GM19324 (cell line): ENCODE data around the gene LY6G5B.

Source experiments
- ATAC-seq: cut with Tn5 transposase; IDR thresholded peaks from one replicate; pipeline ENCODE4 v1.9.1; 2021; ENCODE audit warnings: mild to moderate bottlenecking, moderate library complexity; ENCODE audit not compliant: unreplicated experiment, low FRiP score

The LY6G5B gene

DNA sequence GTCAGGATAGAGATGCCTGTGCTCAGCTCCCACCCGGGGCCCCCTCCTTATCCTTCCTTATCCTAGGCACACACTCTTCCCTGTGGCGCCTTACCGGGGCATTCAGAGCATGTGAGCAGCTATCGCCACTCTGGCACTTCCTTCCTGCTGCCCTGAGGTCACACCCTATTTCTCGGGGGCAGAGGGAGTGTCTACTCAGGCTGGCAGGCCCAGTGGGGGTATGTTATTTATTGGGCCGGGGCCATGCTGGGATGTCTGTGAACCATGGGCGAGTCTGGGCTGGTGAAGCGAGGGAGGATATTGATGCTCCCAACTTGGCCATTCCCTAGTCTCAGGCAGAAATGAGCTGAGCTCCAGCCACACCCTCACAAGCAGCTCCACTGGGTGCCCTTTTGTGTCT, 41.5 kb downstream of the LY6G5B start:
- ATAC-seq, result no peak

DNA sequence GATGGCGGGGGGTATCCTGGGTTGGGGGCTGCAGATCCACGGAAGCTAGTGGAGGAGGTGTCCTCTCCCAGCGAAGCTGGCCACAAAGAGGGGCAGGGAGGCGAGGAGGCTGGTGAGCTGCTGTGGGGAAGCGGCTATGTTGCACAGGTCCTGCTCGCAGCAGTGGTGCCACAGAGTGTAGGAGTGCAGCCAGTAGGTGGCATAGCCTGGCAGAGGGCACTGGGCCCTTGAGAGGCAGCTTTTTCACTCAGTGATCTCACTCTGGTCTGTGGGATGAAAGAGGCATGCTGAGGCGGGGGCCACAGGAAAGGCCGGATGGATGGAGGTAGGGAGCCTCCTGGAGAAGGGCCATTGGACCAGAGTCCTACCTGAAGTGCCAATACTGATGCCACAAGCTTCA, 42.5 kb downstream of the LY6G5B start:
- ATAC-seq, result no peak

DNA sequence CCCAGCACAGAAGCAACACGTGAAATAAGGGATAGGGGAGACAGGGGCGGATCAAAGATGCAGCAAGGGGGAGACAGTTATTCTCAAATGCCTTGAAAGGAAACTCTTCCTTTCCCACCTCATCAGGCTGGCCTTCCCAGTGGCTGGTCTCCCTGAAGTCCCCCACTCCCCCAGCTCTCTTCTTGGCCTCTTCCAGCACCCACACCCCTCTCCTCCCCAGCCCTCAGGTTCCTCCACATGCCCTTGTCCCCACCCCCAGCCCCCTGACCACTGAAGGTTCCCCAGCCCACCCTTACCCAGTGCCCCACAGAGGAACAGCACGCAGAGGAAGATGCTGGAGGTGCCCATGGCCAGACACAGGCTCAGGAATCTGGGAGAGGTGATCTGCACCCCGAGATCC, 43.7 kb downstream of the LY6G5B start:
- no peak for ATAC-seq

DNA sequence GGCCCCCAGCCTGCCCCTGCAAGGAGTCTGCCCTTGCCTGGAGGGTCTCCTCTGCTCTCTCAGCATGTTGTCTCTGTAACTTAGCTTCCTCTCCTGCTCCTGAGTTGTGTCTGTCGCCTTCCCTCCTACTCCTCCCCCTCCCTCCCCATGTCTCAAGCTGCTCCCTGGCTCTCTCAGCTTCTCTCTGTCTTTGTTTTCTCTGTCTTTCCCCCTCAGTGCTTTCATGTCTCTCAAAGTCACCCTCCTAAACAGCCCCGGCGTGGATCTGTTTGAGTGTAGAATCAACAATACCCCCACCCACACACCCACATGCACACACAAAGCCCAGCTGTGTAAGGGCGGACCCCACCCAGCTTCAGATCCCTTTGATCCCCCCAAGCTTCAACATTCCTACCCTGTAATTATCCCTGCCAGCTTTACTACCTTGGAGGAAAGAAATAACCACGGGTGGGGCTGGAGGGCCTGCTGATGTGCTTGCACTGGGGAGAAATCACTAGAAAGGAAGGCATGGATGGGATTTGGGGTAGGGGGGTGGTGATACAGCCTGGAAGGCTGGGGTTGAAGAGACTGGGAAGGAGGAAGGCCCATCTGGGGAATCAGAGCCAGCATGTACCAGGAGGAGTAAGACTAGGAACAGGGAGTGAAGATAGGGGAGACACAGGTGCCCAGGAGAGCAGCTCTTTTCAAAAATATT, 44.4 kb downstream of the LY6G5B start:
- no peak for ATAC-seq

DNA sequence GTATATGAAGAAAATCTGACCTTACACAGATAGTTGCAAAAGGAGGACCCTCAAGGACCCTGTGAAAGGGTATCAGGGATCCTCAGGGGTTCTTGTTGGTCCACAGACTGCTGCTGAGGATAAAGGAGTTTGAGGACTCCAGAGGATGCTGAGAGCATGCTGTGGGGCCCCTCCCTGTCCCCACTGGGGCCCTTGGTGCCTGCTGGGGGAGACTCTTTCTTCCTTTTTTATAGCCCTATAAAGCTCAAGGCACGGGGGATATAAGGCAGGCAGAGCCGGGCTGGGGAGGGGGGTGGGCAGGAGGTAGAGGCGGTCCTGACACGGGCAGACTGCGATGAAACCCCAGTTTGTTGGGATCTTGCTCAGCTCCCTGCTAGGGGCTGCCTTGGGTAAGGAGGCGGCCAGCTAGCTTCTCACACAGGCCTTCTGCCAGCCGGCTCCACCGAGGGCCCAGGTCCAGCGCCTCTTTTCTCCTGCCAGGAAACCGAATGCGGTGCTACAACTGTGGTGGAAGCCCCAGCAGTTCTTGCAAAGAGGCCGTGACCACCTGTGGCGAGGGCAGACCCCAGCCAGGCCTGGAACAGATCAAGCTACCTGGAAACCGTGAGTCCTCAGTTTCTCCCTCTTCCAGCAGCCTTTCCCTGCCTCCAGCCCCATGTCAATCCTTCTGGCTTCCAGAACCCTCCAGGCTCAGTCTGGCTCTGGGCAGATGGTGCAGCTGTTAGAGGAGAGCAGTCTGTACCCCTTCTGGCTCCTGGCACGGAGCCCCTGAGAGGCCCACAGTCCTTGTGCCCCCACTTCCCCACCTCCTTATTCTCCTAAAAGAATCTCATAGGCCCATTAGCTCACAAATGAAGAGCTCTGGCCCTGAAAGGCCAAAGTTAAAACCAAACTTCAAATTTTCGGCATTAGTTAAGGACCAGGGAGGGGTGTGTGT, 45.5 kb downstream of the LY6G5B start, which contains the start of gene LY6G6D:
TSS of gene LY6G6D (plus strand) at position 327 of the 937 bp plus-strand sequence. CDS start at position 335, 8 bp downstream.
- no peak for ATAC-seq

DNA sequence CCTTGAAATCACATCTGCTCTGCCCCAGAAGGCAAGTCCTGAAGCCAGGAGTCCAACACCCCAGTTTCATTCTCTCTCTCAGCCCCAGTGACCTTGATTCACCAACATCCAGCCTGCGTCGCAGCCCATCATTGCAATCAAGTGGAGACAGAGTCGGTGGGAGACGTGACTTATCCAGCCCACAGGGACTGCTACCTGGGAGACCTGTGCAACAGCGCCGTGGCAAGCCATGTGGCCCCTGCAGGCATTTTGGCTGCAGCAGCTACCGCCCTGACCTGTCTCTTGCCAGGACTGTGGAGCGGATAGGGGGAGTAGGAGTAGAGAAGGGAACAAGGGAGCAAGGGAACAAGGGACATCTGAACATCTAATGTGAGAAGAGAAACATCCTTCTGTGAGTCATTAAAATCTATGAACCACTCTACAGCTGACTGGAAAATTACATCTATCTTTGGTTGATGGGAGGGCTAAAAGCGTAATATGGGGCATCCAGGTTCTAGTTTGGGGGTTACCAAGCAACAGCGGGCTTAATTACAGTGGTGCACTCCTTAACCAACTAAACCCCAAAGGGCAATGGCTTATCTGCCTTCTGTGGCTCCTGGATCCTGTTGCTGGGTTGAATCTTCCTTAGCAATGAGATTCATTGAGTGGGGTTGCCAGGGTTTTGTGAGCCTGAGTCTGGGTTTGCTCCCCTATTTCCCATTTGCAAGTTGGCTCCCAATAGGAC, 47.9 kb downstream of the LY6G5B start:
- ATAC-seq, result no peak

DNA sequence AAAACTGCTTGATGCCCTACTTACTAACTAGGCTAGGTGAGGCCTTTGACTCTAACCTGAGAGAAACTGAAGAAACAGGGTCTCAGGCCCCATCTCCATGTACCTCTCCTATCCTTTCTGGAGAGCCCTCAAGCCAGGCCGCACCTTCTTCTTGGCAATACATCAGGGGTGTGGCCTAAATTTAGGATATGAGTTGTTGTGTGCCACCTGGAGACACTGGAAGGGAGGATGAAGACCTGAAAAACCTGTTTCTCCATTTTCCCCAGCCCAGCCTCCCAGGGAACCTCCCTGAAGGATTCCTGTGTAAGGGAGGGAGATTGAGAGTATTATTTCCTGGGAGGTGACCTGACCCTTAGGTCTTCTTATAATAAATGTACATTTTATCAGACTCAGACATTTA, 48.5 kb downstream of the LY6G5B start:
- ATAC-seq, result no peak

DNA sequence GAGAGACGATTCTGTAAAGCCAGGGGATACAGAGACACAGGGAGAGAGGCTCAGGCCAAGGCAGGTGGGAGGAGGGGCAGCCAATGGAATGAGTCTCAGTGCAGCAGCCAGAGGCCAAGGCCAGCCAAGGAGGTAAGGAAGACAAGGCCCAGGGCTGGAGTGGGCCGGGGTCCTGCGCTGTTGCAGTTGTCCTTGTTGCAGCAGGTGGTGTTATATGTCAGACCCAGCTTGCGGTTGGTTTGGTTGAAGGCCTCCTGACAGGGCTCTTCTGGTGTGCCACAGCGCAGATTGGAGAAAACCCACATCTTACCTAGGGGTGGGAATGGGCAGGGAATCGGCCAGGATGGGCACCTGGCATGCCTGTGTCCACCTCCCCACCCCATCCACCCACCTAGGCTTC, 49.2 kb downstream of the LY6G5B start:
- ATAC-seq, result no peak

DNA sequence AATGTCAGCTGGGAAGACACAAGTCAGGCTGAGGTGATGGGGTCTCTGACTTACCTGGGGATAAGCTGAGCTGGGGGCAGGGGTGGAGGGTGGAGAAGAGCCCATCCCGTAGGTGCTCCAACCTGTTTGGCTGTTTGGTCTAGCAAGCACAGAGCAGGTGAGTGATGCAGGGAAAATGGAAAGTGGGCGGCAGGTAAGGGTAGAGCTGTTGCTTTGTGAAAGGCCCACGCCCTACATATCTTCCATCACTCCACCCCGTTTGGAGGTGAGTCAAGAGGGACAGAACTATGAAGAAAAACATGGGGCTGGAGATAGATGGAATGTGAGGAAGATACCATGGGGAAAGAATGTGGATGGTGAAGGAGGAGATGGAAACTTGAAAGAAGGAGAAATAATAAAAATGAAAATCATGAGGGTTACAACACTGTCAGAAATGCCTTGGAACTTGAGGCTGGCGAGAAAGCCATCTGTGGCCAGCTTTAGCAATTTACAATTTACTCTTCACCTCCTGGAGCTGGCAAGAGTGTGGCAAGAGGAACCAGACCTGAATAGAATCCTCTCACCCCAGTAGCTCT, 50.5 kb downstream of the LY6G5B start:
- no peak for ATAC-seq

DNA sequence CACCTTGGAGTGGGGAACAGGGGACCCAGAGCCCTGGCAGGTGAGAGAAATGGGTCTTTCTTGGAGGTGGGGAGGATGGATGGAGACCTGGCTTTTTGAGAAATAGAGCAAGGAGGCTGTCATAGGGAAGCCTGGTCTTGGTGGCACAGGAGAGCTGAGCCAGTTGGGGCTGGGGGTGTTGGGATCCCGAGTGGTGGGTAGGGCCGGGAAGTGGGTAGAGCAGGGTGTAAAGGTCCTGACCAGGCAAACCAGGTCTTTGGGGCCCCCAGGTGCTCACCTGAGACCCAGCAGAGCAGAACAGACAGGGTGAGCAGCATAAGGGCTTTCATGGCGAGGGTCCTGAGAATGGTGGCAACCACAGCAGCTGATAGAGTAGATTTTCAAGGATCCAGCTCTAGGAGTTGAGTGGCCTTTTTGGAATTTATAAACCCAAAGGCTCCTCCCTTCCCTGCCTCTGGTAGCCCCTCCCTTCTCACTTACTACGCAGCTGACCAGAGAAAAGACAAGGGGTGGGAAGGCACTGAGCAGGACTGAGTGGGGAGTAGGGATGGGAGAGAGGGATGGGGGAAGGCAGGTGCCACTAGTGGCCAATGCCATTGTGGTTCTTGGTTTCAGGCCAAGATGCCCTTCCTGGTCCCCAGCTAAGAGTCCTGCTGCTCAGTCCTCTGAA, 51.7 kb downstream of the LY6G5B start, which contains the start of gene LY6G6C:
TSS of gene LY6G6C (minus strand) at position 396 of the 670 bp plus-strand sequence. CDS start at position 329, 67 bp downstream.
- no peak for ATAC-seq

DNA sequence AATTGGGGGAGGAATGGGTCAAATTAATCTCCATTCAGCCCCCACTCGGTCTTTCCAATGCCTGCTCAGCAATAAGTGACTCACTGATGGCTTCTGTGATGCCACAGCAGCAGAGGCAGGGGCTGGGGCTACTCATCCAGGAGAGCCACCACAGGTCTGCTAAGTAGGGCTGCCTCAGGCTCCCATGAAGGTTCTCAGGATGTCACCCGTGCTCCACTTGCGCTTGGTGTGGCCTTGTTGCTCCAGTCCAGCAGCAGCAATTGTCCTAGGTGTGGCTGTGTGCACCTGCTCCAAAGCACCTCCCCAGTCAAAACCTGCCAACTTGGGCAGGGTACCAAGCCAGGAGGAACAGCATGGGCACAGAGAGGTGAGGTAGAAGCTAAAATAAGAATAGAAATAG, 52.4 kb downstream of the LY6G5B start:
- ATAC-seq, result no peak
